Measurements from ENCODE around the gene CRYBB3. TPM values are rescaled to one million over a fixed set of nuclear protein-coding genes. Genes with fewer than 3 reads are reported as not detected.
A peak's percentile ranks its signal among the peaks of the same experiment; 100 is the strongest.

CRYBB3 gene
- total RNA-seq (2021; ENCODE audit: unreplicated experiment) (0.64 TPM), Bru-seq, nascent RNA (percentile 66 among the genes with signal in this experiment), BruChase-seq, experiment 1, labeled RNA remaining after a 6-hour chase (percentile 67 among the genes with signal in this experiment), BruChase-seq, experiment 2, labeled RNA remaining after a 2-hour chase (percentile 70 among the genes with signal in this experiment)
- 0.38 and 0.42 TPM in 2 replicates for polyA plus RNA-seq (2012)
- long read RNA-seq: 0 reads

GRCh38 chr22:25199731-25200520 lies at the start of gene CRYBB3:
Gene CRYBB3, plus strand, starts transcription at chr22:25199858. Its CDS starts 1,539 bp downstream, at chr22:25201397.
- no TSS peak for BruUV-seq (replicated peaks)
- H3K27me3 ChIP-seq (ENCODE audit: insufficient read depth, low read length): no peaks in the 10 kb centered on the region
- no peaks in the 10 kb centered on the region for H3K79me2 ChIP-seq (ENCODE audit: insufficient read depth, low read length)
- H3K4me2 ChIP-seq (ENCODE audit: low read length): no peak within 1 kb of the TSS
- ATAC-seq: no peak
- no peak within 1 kb of the TSS for H2AFZ ChIP-seq (ENCODE audit: low read depth, low read length, poor library complexity, severe bottlenecking)
- no peak within 1 kb of the TSS for H3K4me3 ChIP-seq (replicated peaks in 1 of 2; ENCODE audit: low read depth in 1 of 2, low read length in 2 of 2)
- H4K20me1 ChIP-seq (ENCODE audit: insufficient read depth): no peaks in the 10 kb centered on the region
- no peaks in the 10 kb centered on the region for H3K9me3 ChIP-seq (ENCODE audit: control insufficient read depth in 1 of 2, insufficient read depth in 1 of 2, low read depth in 1 of 2, low read length in 2 of 2)
- H3K4me1 ChIP-seq (ENCODE audit: control insufficient read depth in 1 of 2, insufficient read depth in 2 of 2, low read length in 2 of 2): no peaks in the 10 kb centered on the region
- H3K9me2 ChIP-seq (ENCODE audit: insufficient read depth): no peaks in the 10 kb centered on the region
- H3K9ac ChIP-seq (ENCODE audit: low read length): no peak within 1 kb of the TSS
- ChIA-PET CTCF (no interaction called here), RAD21 (ENCODE audit: low non-redundant PET in 1 of 2, low total read pairs in 2 of 2, uncharacterized antibody in 2 of 2, unreplicated experiment in 2 of 2) (no interaction called here), POLR2A (no interaction called here)
- H3K36me3 ChIP-seq (ENCODE audit: control insufficient read depth in 1 of 2, insufficient read depth in 2 of 2, low read length in 2 of 2): no peaks in the 10 kb centered on the region
- no peak within 1 kb of the TSS for H3K27ac ChIP-seq (ENCODE audit: low read depth, low read length)
- no peak for TF ChIP-seq ELF1 (IDR thresholded peaks at IDR 0.05; ENCODE audit: borderline replicate concordance, low read depth)
- no peak for TF ChIP-seq SP1 (IDR thresholded peaks at IDR 0.05; ENCODE audit: low read depth)
- no peak for TF ChIP-seq SRF (IDR thresholded peaks at IDR 0.05; ENCODE audit: low read depth)
- TF ChIP-seq ZBTB33 (IDR thresholded peaks at IDR 0.05; ENCODE audit: extremely low read depth, insufficient replicate concordance, low read length): no peak
- no peak for TF ChIP-seq FOSL1 (IDR thresholded peaks at IDR 0.05; ENCODE audit: low read depth)
- no peak for TF ChIP-seq EGR1 (IDR thresholded peaks at IDR 0.05; ENCODE audit: low read depth)
- TF ChIP-seq SIN3A (IDR thresholded peaks at IDR 0.05; ENCODE audit: low read depth): no peak
- TF ChIP-seq JUND (IDR thresholded peaks at IDR 0.05): no peak
- no peak for TF ChIP-seq POLR2A (IDR thresholded peaks at IDR 0.05; ENCODE audit: borderline replicate concordance, extremely low read depth, insufficient read depth, insufficient read length)
- TF ChIP-seq, protein P1, sequence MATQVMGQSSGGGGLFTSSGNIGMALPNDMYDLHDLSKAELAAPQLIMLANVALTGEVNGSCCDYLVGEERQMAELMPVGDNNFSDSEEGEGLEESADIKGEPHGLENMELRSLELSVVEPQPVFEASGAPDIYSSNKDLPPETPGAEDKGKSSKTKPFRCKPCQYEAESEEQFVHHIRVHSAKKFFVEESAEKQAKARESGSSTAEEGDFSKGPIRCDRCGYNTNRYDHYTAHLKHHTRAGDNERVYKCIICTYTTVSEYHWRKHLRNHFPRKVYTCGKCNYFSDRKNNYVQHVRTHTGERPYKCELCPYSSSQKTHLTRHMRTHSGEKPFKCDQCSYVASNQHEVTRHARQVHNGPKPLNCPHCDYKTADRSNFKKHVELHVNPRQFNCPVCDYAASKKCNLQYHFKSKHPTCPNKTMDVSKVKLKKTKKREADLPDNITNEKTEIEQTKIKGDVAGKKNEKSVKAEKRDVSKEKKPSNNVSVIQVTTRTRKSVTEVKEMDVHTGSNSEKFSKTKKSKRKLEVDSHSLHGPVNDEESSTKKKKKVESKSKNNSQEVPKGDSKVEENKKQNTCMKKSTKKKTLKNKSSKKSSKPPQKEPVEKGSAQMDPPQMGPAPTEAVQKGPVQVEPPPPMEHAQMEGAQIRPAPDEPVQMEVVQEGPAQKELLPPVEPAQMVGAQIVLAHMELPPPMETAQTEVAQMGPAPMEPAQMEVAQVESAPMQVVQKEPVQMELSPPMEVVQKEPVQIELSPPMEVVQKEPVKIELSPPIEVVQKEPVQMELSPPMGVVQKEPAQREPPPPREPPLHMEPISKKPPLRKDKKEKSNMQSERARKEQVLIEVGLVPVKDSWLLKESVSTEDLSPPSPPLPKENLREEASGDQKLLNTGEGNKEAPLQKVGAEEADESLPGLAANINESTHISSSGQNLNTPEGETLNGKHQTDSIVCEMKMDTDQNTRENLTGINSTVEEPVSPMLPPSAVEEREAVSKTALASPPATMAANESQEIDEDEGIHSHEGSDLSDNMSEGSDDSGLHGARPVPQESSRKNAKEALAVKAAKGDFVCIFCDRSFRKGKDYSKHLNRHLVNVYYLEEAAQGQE (IDR thresholded peaks at IDR 0.05; ENCODE audit: low read depth): no peak
- TF ChIP-seq YY1 (IDR thresholded peaks at IDR 0.05; ENCODE audit: extremely low read depth, insufficient replicate concordance, low read depth, low read length): no peak
- TF ChIP-seq ZFX (IDR thresholded peaks at IDR 0.05): no peak
- no peak for TF ChIP-seq EZH2 (IDR thresholded peaks at IDR 0.05)
- no peak for TF ChIP-seq EZH2phosphoT487 (IDR thresholded peaks at IDR 0.05; ENCODE audit: borderline replicate concordance)
- no peak for TF ChIP-seq RAD21 (IDR thresholded peaks at IDR 0.05; ENCODE audit: low read depth)
- TF ChIP-seq POLR2AphosphoS5 (IDR thresholded peaks at IDR 0.05; ENCODE audit: low read depth, low read length): no peak
- no peak for TF ChIP-seq ATF3 (IDR thresholded peaks at IDR 0.05)
- no peak for TF ChIP-seq CEBPB (IDR thresholded peaks at IDR 0.05; ENCODE audit: low read depth)
- no peak for TF ChIP-seq CTCF (IDR thresholded peaks at IDR 0.05 in 2 of 3, conservative IDR thresholded peaks at IDR 0.05 in 1 of 3; ENCODE audit: borderline replicate concordance in 1 of 3, insufficient read depth in 1 of 3, low read depth in 2 of 3, low read length in 2 of 3)
- DNase-seq (ENCODE audit: low read depth, low spot score): no peak
- intact Hi-C loops (cut with micrococcal nuclease): loop anchor here (10.0 kb wide), 1 partner anchor 135 kb away; no protein-coding TSS in a partner anchor

Data from HCT116 (cell line).